Bronchial epithelial cell (primary cell): Measurements from ENCODE around the gene EPN3. TPM values are rescaled to one million over a fixed set of nuclear protein-coding genes. Genes with fewer than 3 reads are reported as not detected.

ENCODE experiments used
- DNase-seq: peaks from one replicate; pipeline ENCODE4 v3.0.0-alpha.2; 2010; ENCODE audit warnings: low read depth
- FAIRE-seq: peaks from 2 replicates; lab custom pipeline; 2011; peaks lifted over from hg19 to GRCh38; lab: Jason Lieb, UNC
- H3K27me3 ChIP-seq: 2 replicates; pipeline ENCODE4 v1.5.1; 2011; ENCODE audit warnings: low read length; ENCODE audit not compliant: control insufficient read depth, insufficient read depth
- H3K36me3 ChIP-seq: 2 replicates; pipeline ENCODE4 v1.5.1; 2011; ENCODE audit warnings: low read length; ENCODE audit not compliant: control insufficient read depth, insufficient read depth
- H3K4me3 ChIP-seq: 2 replicates; pipeline ENCODE4 v1.5.1; 2011; ENCODE audit warnings: mild to moderate bottlenecking, low read depth, low read length, control low read depth
- total RNA-seq: library from RNA; depleted of rRNA; stranded (reverse); fragments of >200 nt; gene quantifications from 2 replicates; pipeline ENCODE4 v1.2.1, GENCODE V29; 2014
- TF ChIP-seq, protein P1 (sequence below): IDR thresholded peaks from 2 replicates; pipeline ENCODE4 v1.5.1; 2011; ENCODE audit warnings: mild to moderate bottlenecking, moderate library complexity, low read length, control low read depth, inconsistent platforms; ENCODE audit not compliant: insufficient read depth, severe bottlenecking

Gene EPN3
- total RNA-seq, 1 donor from 2014 or later = 2.9 TPM

- TF ChIP-seq, protein P1, sequence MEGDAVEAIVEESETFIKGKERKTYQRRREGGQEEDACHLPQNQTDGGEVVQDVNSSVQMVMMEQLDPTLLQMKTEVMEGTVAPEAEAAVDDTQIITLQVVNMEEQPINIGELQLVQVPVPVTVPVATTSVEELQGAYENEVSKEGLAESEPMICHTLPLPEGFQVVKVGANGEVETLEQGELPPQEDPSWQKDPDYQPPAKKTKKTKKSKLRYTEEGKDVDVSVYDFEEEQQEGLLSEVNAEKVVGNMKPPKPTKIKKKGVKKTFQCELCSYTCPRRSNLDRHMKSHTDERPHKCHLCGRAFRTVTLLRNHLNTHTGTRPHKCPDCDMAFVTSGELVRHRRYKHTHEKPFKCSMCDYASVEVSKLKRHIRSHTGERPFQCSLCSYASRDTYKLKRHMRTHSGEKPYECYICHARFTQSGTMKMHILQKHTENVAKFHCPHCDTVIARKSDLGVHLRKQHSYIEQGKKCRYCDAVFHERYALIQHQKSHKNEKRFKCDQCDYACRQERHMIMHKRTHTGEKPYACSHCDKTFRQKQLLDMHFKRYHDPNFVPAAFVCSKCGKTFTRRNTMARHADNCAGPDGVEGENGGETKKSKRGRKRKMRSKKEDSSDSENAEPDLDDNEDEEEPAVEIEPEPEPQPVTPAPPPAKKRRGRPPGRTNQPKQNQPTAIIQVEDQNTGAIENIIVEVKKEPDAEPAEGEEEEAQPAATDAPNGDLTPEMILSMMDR = no peak
- DNase-seq (no peak), FAIRE-seq (no peak)
- no peak overlapping the region for H3K4me3 ChIP-seq
- H3K36me3 ChIP-seq = peaks cover 5% of the 10 kb centered on the region
- peaks cover 14% of the 10 kb centered on the region for H3K27me3 ChIP-seq
Observed at GRCh38 chr17:50554201-50554600, 21.7 kb downstream of the EPN3 start.

GRCh38 chr17:50556803-50557202 lies 24.3 kb downstream of the EPN3 start:
- TF ChIP-seq, protein P1 = no peak
- Histone ChIP-seq H3K36me3 (peaks cover 4% of the 10 kb centered on the region), H3K27me3 (peaks cover 28% of the 10 kb centered on the region), H3K4me3 (no peak overlapping the region)
- FAIRE-seq = no peak
- no peak for DNase-seq

DNA sequence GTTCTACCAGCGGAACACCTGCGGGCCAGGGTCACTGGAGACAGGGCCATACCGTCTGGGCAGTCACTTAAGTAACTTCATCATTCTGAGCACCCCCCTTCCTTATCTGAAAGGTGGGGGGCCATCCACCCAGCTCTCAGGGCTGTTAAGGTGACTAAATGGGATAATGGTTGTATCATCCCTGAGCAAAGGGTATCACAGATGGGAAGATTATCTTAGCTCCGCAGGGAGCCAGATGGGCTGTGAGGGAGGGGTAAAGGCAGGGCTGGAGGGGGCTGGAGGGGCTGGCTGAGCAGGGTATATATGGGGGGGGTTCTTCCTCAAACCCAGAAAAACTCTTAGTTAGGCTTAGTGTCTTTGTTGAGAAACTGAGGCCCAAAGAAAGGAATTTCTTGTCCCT lies 25.1 kb downstream of the EPN3 start:
- H3K27me3 ChIP-seq = peaks cover 35% of the 10 kb centered on the region
- TF ChIP-seq, protein P1 = no peak
- DNase-seq (no peak), FAIRE-seq (no peak)
- peaks cover 4% of the 10 kb centered on the region for H3K36me3 ChIP-seq
- H3K4me3 ChIP-seq = no peak overlapping the region

- no peak for DNase-seq
- Histone ChIP-seq H3K36me3 (peaks cover 4% of the 10 kb centered on the region), H3K4me3 (no peak overlapping the region), H3K27me3 (peaks cover 40% of the 10 kb centered on the region)
- FAIRE-seq = no peak
- TF ChIP-seq, protein P1 = no peak
Observed at GRCh38 chr17:50558091-50558490, 25.6 kb downstream of the EPN3 start.

- DNase-seq (no peak), FAIRE-seq (no peak)
- TF ChIP-seq, protein P1 = no peak
- no peak overlapping the region for H3K4me3 ChIP-seq
- peaks cover 44% of the 10 kb centered on the region for H3K27me3 ChIP-seq
- H3K36me3 ChIP-seq = peaks cover 4% of the 10 kb centered on the region
Observed at GRCh38 chr17:50558581-50558940, 26.0 kb downstream of the EPN3 start.

- DNase-seq (no peak), FAIRE-seq (no peak)
- TF ChIP-seq, protein P1 = no peak
- peaks cover 46% of the 10 kb centered on the region for H3K27me3 ChIP-seq
- H3K4me3 ChIP-seq = no peak overlapping the region
- H3K36me3 ChIP-seq = peaks cover 4% of the 10 kb centered on the region
Observed at GRCh38 chr17:50558941-50559614, 26.5 kb downstream of the EPN3 start.
